Transverse colon (tissue), 4 donors: ENCODE measurements around the gene DENND1A.

ENCODE experiments used
- CTCF ChIP-seq, 5 experiments: fragments of 200-600 bp in 3 of 5; fragments of 450-650 bp in 2 of 5; sonication (generic) in 3 of 5; IDR thresholded peaks; 1 replicate in 2 of 5; 2 replicates in 3 of 5; pipeline ENCODE4 v1.5.1; 2016 to 2017; ENCODE audit warnings: antibody characterized with exemption in 5 of 5, inconsistent platforms in 3 of 5, mild to moderate bottlenecking in 2 of 5, moderate library complexity in 1 of 5
- EP300 ChIP-seq: sonication (generic); formaldehyde crosslinking; IDR thresholded peaks from one replicate; pipeline ENCODE4 v1.6.1; 2017; ENCODE audit warnings: antibody characterized with exemption, low read depth
- POLR2A ChIP-seq: fragments of 450-650 bp; IDR thresholded peaks from one replicate; pipeline ENCODE4 v1.6.1; 2016; ENCODE audit warnings: antibody characterized with exemption, mild to moderate bottlenecking, moderate library complexity
- POLR2AphosphoS5 ChIP-seq, 3 donors: sonication (generic); formaldehyde crosslinking; IDR thresholded peaks; one replicate each; pipeline ENCODE4 v1.6.1; 2016; ENCODE audit warnings: antibody characterized with exemption in 3 of 3

DNA sequence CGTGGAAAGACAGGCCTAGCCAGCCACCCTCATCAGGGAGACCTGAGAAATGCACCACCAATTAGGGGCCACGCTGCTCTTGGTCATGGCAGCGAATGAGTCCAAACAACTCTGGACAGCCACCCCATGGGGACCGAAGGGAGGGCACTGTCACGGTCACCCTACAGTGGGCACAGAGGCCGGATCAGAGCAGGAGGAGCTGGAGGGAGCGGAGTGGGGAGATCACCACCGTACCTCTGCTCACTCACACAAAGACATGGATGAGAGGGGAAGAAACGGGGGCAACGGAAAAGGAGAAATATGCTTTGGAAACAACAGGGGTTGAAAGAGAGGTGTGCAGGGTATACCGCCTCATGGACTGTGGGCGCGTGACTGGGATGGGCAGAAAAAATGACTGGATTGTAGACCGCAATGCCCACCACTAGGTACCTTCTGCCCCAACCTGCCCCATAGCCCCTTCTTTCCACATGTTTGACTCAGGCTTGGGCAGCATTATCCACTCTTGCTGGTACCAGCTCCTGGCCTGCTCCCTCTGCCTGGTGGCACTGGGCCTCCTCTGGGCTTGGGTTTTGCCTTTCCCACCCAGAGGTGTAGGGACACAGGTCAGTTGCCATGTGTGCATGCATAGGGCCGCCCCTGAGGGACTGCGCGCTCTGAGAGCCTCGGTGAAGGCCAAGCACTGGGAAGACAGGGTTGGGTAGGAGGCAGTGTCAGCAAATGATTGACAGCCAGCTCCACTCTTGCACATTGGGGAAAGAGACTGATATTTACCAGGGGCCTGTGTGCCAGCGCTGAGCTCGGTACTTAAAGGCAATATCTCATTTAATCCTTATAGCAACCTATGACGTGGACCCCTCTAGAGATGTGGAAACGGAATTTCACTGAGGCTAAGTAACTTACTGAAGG lies 497.3 kb downstream of the DENND1A start:
- TF ChIP-seq POLR2A (no peak), POLR2AphosphoS5 (IDR thresholded peaks at IDR 0.05) (no peak), CTCF (IDR thresholded peaks at IDR 0.05) (no peak), EP300 (no peak)
